Adrenal gland (tissue), 19 donors: Measurements from ENCODE around the gene RBM47. TPM values are rescaled to one million over a fixed set of nuclear protein-coding genes. Genes with fewer than 3 reads are reported as not detected.

Source experiments
- DNase-seq, 7 donors: peaks; one replicate each; pipeline ENCODE4 v3.0.0-alpha.2; 2019 to 2020
- H3K27ac ChIP-seq, 5 donors: fragments of 200-600 bp; sonication (generic) in 4 of 5; 1 replicate in 3 of 5; 2 replicates in 2 of 5; pipeline versions ENCODE4 v1.5.1 to v1.8.0; 2016 to 2020; ENCODE audit warnings: mild to moderate bottlenecking in 1 of 5
- H3K27me3 ChIP-seq: fragments of 200-600 bp; 2 replicates; pipeline ENCODE4 v1.8.0; 2021
- H3K36me3 ChIP-seq, 2 donors: fragments of 200-600 bp; replicated peaks in 1 of 2; 1 replicate in 1 of 2; 2 replicates in 1 of 2; pipeline versions ENCODE4 v1.5.1 to v1.8.0; 2018 to 2022
- H3K4me1 ChIP-seq, 2 donors: fragments of 200-600 bp; replicated peaks in 1 of 2; 1 replicate in 1 of 2; 2 replicates in 1 of 2; pipeline versions ENCODE4 v1.5.1 to v1.8.0; 2018 to 2021
- H3K4me3 ChIP-seq, 4 donors: fragments of 200-600 bp; sonication (generic) in 3 of 4; one replicate each; pipeline ENCODE4 v1.5.1; 2016 to 2018
- H3K9me3 ChIP-seq, 3 donors: fragments of 200-600 bp; sonication (generic) in 1 of 3; replicated peaks in 1 of 3; 1 replicate in 2 of 3; 2 replicates in 1 of 3; pipeline versions ENCODE4 v1.5.1 to v1.8.0; 2016 to 2021
- CTCF ChIP-seq, 6 experiments: fragments of 450-650 bp in 4 of 6; fragments of 200-600 bp in 2 of 6; sonication (generic) in 1 of 6; IDR thresholded peaks; 1 replicate in 5 of 6; 2 replicates in 1 of 6; pipeline versions ENCODE4 v1.5.1 to v1.8.0; 2016 to 2021; ENCODE audit warnings: antibody characterized with exemption in 6 of 6, mild to moderate bottlenecking in 2 of 6, moderate library complexity in 1 of 6
- POLR2A ChIP-seq, 2 donors: fragments of 450-650 bp; IDR thresholded peaks; one replicate each; pipeline ENCODE4 v1.6.1; 2017; ENCODE audit warnings: antibody characterized with exemption in 2 of 2, mild to moderate bottlenecking in 2 of 2, moderate library complexity in 1 of 2
- WGBS, 4 donors: extraction: QIAGEN DNeasy Blood & Tissue Kit in 2 of 4; methylation state at CpG; one replicate each; pipeline versions ENCODE4 v1.1.5 to v1.1.7; 2013 to 2017; 5-methylcytosine and 5-hydroxymethylcytosine counted together
- intact Hi-C, 2 donors: fragments of 100-400 bp; cut with DNase I; formaldehyde crosslinking; loops; one replicate each; pipeline versions ENCODE4 v1.14.1 to v1.15.0; 2022 to 2023
- long read RNA-seq, 10 donors: library from polyadenylated mRNA in 3 of 10; unstranded in 2 of 10; stranded (forward) in 1 of 10; transcript quantifications; one replicate each; pipeline ENCODE4 v2.0.0 and lab custom pipeline, GENCODE V29; 2021 to 2026
- polyA plus RNA-seq, 3 donors: library from polyadenylated mRNA; stranded (reverse); fragments of 200-250 nt in 2 of 3; fragments of 350-450 nt in 1 of 3; fragmentation: Illumina TruSeq in 1 of 3; extraction: RNeasy Lipid Tissue Mini Kit (QIAGEN cat#74804) in 1 of 3; gene quantifications; one replicate each; pipeline ENCODE4 v1.2.3, GENCODE V29; 2013 to 2014
- total RNA-seq, 9 donors: library from RNA; depleted of rRNA in 4 of 9; stranded (reverse); fragments of >200 nt in 4 of 9; fragments of 120-200 nt in 1 of 9; fragmentation: NEBNext Ultra II Directional in 1 of 9; extraction: Animal tissue kit (Norgen Biotek cat#: 25700) in 1 of 9; gene quantifications; one replicate each; pipeline versions ENCODE4 v1.1.0 to v1.2.4, GENCODE V29; 2013 to 2023
- donor health status: healthy with polysubstance abuse.
- donor health status: Bipolar disorder and iron deficiency.
- donor health status: DM: yes; HTN: yes; CAD: no.
- donor health status: DM: no; HTN: no; CAD: no.
- donor health status: DM: no; HTN: no; CAD: no.
- donor health status: DM: yes; HTN: yes; CAD: no.

The RBM47 gene
- total RNA-seq = 100 to 1,000 TPM; 125 to 370 (median 174) TPM
- polyA plus RNA-seq = 100 to 1,000 TPM in 1 of 3 donors, 10 to 100 TPM in 2; 25.7 to 117 (median 26.0) TPM
- long read RNA-seq, donor 1, full-length matches to known transcripts = 12 of 22 reads
- long read RNA-seq, donor 1, partial matches to known transcripts = 0 of 22 reads
- long read RNA-seq, donor 1, other reads (novel, unspliced or antisense) = 10 of 22 reads
- long read RNA-seq, donor 2, full-length matches to known transcripts = 16 of 22 reads
- long read RNA-seq, donor 2, partial matches to known transcripts = 6 of 22 reads
- long read RNA-seq, donor 2, other reads (novel, unspliced or antisense) = 0 of 22 reads
- long read RNA-seq, donor 3, full-length matches to known transcripts = 6 of 12 reads
- long read RNA-seq, donor 3, partial matches to known transcripts = 6 of 12 reads
- long read RNA-seq, donor 3, other reads (novel, unspliced or antisense) = 0 of 12 reads
- long read RNA-seq, donor 4, full-length matches to known transcripts = 14 of 37 reads
- long read RNA-seq, donor 4, partial matches to known transcripts = 5 of 37 reads
- long read RNA-seq, donor 4, other reads (novel, unspliced or antisense) = 18 of 37 reads
- long read RNA-seq, donor 5, full-length matches to known transcripts = 71 of 188 reads
- long read RNA-seq, donor 5, partial matches to known transcripts = 22 of 188 reads
- long read RNA-seq, donor 5, other reads (novel, unspliced or antisense) = 95 of 188 reads
- long read RNA-seq, donor 6, full-length matches to known transcripts = 4 of 18 reads
- long read RNA-seq, donor 6, partial matches to known transcripts = 3 of 18 reads
- long read RNA-seq, donor 6, other reads (novel, unspliced or antisense) = 11 of 18 reads
- long read RNA-seq, donor 7, full-length matches to known transcripts = 6 of 6 reads
- long read RNA-seq, donor 7, partial matches to known transcripts = 0 of 6 reads
- long read RNA-seq, donor 7, other reads (novel, unspliced or antisense) = 0 of 6 reads
- long read RNA-seq, donor 8, full-length matches to known transcripts = 15 of 32 reads
- long read RNA-seq, donor 8, partial matches to known transcripts = 5 of 32 reads
- long read RNA-seq, donor 8, other reads (novel, unspliced or antisense) = 12 of 32 reads
- long read RNA-seq, donor 9, full-length matches to known transcripts = 4 of 10 reads
- long read RNA-seq, donor 9, partial matches to known transcripts = 6 of 10 reads
- long read RNA-seq, donor 9, other reads (novel, unspliced or antisense) = 0 of 10 reads
- long read RNA-seq, donor 10, full-length matches to known transcripts = 4 of 4 reads
- long read RNA-seq, donor 10, partial matches to known transcripts = 0 of 4 reads
- long read RNA-seq, donor 10, other reads (novel, unspliced or antisense) = 0 of 4 reads

- intact Hi-C loops = no loop called here
- H3K4me3 ChIP-seq = peak within 1 kb of the TSS; percentile 2 to 80 (median 68)
- peak within 1 kb of the TSS; percentile 95 to 99 (median 96) for H3K27ac ChIP-seq
- peak in 2 of 6 experiments; percentile 21 to 34 for TF ChIP-seq CTCF (IDR thresholded peaks at IDR 0.05)
- TF ChIP-seq POLR2A (IDR thresholded peaks at IDR 0.05) = peak; percentile 69 to 92
- H3K4me1 ChIP-seq = peaks cover 19 to 27% of the 10 kb centered on the region in 2 donors
- H3K27me3 ChIP-seq = no peaks in the 10 kb centered on the region
- H3K36me3 ChIP-seq = no peaks in the 10 kb centered on the region
- no peaks in the 10 kb centered on the region for H3K9me3 ChIP-seq
- 2 to 6% (median 2%) methylated on average over 20 to 53 of the region's 53 CpGs for WGBS, 4 donors
- peak; percentile 82 to 91 (median 87) for DNase-seq
These were observed at the start of gene RBM47 for GRCh38 chr4:40629401-40630334. Gene RBM47 (minus strand): TSS chr4:40629864. CDS start chr4:40438893, 190,971 bp downstream.

- Histone ChIP-seq H3K36me3 (no peaks in the 10 kb centered on the region), H3K27me3 (no peaks in the 10 kb centered on the region), H3K4me3 (no peak overlapping the region), H3K9me3 (no peaks in the 10 kb centered on the region), H3K27ac (no peak overlapping the region), H3K4me1 (no peaks in the 10 kb centered on the region)
- TF ChIP-seq CTCF (IDR thresholded peaks at IDR 0.05) (no peak), POLR2A (IDR thresholded peaks at IDR 0.05) (no peak)
- WGBS, 4 donors = 89 to 93% (median 91%) methylated on average over 6 of the region's 6 CpGs
- no peak for DNase-seq
- intact Hi-C loops = no loop called here
These were observed 48.8 kb upstream of the RBM47 start for GRCh38 chr4:40678421-40678820.

GRCh38 chr4:40675166-40675565 is 45.5 kb upstream of the RBM47 start:
- Histone ChIP-seq H3K27me3 (no peaks in the 10 kb centered on the region), H3K36me3 (no peaks in the 10 kb centered on the region), H3K4me1 (peaks cover 0 to 3% of the 10 kb centered on the region in 2 donors), H3K9me3 (no peaks in the 10 kb centered on the region), H3K4me3 (no peak overlapping the region), H3K27ac (no peak overlapping the region)
- TF ChIP-seq POLR2A (IDR thresholded peaks at IDR 0.05) (no peak), CTCF (IDR thresholded peaks at IDR 0.05) (no peak)
- 83 to 88% (median 87%) methylated on average over 5 to 6 of the region's 6 CpGs for WGBS, 4 donors
- intact Hi-C loops = no loop called here
- DNase-seq = no peak
